GDM1 (cell line): Measurements from ENCODE around the gene EPHB1.
"Not testable (repeated sequence)": the region's sequence is repeated elsewhere in the genome, so short reads cannot be mapped to it uniquely, and the experiment has no call there.

ENCODE experiments used
- DNase-seq: peaks from one replicate; lab custom pipeline; 2025; lab: John Stamatoyannopoulos, UW

EPHB1 gene

GRCh38 chr3:135047061-135047460 is 252.0 kb downstream of the EPHB1 start:
- no peak for DNase-seq

- DNase-seq, result no peak
These were observed 255.5 kb downstream of the EPHB1 start for GRCh38 chr3:135050536-135050935.

GRCh38 chr3:135051409-135051973 is 256.4 kb downstream of the EPHB1 start:
- no peak for DNase-seq

- DNase-seq, result no peak
These were observed 260.4 kb downstream of the EPHB1 start for GRCh38 chr3:135055449-135055848.

- no peak for DNase-seq
These were observed 261.1 kb downstream of the EPHB1 start for GRCh38 chr3:135056084-135056730.

- DNase-seq, result no peak
These were observed 261.8 kb downstream of the EPHB1 start for GRCh38 chr3:135056733-135057310.

- DNase-seq, result no peak
These were observed 262.9 kb downstream of the EPHB1 start for GRCh38 chr3:135057996-135058395.

- DNase-seq, result no peak
These were observed 264.5 kb downstream of the EPHB1 start for GRCh38 chr3:135059580-135059979.

GRCh38 chr3:135066844-135067727 is 272.0 kb downstream of the EPHB1 start:
- not testable (repeated sequence) for DNase-seq

- no peak for DNase-seq
These were observed 273.0 kb downstream of the EPHB1 start for GRCh38 chr3:135068011-135068410.

GRCh38 chr3:135069406-135069805 is 274.3 kb downstream of the EPHB1 start:
- no peak for DNase-seq

GRCh38 chr3:135071483-135071882 is 276.4 kb downstream of the EPHB1 start:
- DNase-seq, result no peak

GRCh38 chr3:135072431-135072830 is 277.4 kb downstream of the EPHB1 start:
- DNase-seq, result no peak

- no peak for DNase-seq
These were observed 280.1 kb downstream of the EPHB1 start for GRCh38 chr3:135075157-135075556.

GRCh38 chr3:135076341-135076740 is 281.3 kb downstream of the EPHB1 start:
- DNase-seq, result no peak

GRCh38 chr3:135077186-135077585 is 282.1 kb downstream of the EPHB1 start:
- DNase-seq, result no peak

- DNase-seq, result no peak
These were observed 283.2 kb downstream of the EPHB1 start for GRCh38 chr3:135078283-135078682.

- DNase-seq, result no peak
These were observed 284.0 kb downstream of the EPHB1 start for GRCh38 chr3:135079095-135079494.

- DNase-seq, result no peak
These were observed 286.4 kb downstream of the EPHB1 start for GRCh38 chr3:135081451-135081850.

- DNase-seq, result no peak
These were observed 286.9 kb downstream of the EPHB1 start for GRCh38 chr3:135081856-135082434.

- DNase-seq, result no peak
These were observed 287.6 kb downstream of the EPHB1 start for GRCh38 chr3:135082706-135083105.

GRCh38 chr3:135083179-135083578 is 288.1 kb downstream of the EPHB1 start:
- DNase-seq, result no peak
